Ureter (tissue), 1 donor: Measurements from ENCODE around the gene EP400. TPM values are rescaled to one million over a fixed set of nuclear protein-coding genes. Genes with fewer than 3 reads are reported as not detected.
A peak's percentile ranks its signal among the peaks of the same experiment; 100 is the strongest.

Source experiments
- DNase-seq: peaks from one replicate; pipeline ENCODE4 v3.0.0-alpha.2; 2020; ENCODE audit warnings: low spot score
- total RNA-seq: library from RNA; stranded (reverse); gene quantifications from one replicate; pipeline ENCODE4 v1.2.4, GENCODE V29; 2023
- donor health status: DM: yes; HTN: yes; CAD: no.

The EP400 gene
- total RNA-seq, 1 donor from 2014 or later: 71.8 TPM

DNA sequence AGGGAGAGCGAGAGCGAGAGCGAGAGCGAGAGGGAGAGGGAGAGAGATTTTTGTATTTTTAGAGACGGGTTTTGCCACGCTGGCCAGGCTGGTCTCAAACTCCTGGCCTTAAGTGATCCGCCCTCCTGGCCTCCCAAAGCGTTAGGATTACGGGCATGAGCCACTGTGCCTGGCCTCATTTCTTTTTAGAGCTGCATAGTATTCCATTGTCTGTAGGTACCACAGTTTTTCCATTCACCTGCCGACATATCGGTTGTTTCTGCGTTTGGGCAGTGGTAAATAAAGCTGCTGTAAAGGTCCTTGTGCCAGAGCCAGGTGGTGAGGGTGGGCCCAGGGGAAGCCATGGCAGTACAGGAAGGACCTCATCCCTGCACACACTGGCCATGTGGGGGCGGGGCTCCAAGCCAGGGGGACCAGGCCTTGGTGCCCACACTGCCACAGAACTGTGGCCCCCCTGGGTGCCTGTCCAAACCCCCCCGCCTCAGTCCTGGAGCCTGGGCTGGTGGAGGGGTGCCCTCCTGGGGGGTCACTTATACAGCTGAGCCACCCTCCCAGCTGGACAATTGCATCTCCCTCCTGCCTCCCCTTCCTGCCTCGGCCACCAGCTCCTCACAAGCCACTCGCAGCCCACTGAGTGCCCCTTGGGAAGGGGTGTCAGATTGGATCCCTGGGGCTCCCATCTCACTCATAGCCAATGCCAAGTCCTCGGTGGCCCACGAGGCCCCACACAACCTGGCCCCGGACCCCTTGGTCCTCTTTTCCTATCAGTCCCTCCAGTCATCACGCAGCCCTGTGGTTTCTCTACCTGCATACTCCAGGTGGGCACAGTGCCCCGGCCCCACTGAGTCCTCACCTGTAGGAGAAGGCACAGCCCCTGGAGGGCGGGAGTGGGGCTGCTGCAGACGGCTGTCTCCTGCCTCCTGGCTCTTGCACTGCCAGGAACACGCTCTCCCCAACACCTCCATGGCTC is 22.3 kb upstream of the EP400 start:
- no peak for DNase-seq

DNA sequence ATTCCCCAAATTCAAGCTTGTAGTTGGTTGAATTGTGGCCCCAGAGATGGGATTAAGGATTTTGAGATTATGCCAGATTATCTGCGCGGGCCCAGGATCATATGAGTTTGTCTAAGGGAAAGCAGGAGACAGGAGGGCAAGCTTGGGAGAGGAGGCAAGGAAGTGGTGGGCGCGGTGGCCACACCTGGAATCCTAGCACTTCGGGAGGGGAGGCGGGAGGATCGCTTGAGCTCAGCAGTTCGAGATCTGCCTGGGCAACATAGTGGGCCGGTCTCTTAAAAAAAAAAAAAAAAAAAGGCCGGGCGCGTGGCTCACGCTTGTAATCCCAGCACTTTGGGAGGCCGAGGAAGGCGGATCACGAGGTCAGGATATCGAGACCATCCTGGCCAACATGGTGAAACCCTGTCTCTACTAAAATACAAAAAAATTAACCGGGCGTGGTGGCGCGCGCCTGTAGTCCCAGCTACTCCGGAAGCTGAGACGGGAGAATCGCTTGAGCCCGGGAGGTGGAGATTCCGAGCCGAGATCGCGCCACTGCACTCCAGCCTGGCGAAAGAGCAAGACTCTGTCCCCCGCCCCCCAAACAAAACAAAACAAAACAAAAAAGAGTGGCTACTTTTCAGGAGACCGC is 21.5 kb upstream of the EP400 start:
- no peak for DNase-seq

DNA sequence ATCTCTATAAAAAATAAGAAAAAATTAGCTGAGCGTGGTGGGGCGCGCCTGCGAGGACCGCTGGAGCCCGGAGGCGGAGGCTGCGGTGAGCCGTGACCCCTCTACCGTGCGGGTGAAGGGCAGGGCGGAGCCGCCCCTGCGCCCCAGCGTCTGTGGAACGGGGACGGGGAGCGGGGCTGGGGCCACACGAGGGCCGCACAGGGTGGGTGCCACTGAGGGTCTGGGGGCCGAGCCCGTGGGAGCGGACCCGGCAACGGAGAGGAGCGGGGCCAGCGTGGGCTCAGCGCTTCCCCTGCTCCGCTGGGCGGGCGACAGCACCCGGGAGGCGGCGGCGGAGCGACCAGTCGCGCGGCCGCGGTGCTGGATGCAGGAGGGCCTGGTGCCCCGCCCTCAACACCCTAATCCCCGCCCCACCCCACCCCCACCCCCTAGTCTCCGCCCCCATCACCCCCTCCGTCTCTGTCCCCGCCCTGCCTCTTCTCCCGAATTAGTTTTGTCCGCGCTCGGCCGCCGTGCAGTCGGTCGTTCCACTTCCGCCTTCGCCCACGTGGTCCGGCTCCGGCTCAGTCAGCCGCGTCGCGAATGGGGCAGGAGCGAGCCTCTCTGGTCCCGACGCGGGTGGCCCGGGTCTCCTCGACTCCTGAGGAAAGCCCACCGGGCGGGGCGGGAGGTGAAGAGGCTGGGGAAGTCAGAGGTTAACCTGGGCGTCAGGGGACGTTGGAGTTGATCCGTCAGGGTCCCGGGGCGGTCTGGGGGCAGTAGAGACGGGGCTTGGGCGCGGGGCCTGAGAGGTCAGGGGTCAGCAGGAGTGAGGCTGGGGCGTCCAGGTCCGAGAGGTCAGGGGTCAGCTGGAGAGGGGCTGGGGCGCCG is 20.8 kb upstream of the EP400 start, which contains the start of gene PUS1:
TSS of gene PUS1 (plus strand) at position 566 of the 870 bp plus-strand sequence. CDS start 447 bp downstream, outside the sequence.
- peak; percentile 95 for DNase-seq

DNA sequence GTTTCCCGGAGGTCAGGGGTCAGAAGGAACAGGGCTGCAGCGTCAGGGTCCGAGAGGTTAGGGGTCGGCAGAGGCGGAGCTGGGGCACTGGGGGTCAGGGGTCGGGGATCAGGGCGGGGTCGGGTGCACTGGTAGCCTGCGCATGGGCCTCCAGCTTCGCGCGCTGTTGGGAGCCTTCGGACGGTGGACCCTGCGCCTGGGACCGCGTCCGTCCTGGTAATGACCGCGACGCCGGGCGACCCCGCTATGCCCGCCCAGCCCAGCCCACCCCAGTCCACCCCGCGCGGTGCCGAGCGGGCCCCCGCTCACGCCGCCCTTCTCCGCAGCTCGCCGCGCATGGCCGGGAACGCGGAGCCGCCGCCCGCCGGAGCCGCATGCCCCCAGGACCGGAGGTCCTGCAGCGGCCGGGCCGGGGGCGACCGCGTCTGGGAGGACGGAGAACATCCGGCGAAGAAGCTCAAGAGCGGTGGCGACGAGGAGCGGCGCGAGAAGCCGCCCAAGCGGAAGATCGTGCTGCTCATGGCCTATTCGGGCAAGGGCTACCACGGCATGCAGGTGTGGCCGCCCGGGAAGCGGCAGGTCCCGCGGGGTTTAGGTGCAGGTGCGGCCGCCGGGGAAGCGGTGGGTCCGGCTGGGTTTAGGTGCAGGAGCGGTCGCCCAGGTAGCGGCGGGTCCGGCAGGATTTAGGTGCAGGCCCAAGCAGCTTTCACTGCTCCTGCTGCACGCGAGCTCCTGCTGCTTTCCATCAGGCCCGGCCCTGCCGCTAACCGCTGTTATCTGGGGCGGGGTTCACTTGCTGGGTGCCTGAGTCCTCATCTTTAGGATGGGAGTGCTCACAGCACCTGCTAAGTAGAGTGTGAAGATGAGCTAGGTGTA is 19.9 kb upstream of the EP400 start:
- DNase-seq: no peak

DNA sequence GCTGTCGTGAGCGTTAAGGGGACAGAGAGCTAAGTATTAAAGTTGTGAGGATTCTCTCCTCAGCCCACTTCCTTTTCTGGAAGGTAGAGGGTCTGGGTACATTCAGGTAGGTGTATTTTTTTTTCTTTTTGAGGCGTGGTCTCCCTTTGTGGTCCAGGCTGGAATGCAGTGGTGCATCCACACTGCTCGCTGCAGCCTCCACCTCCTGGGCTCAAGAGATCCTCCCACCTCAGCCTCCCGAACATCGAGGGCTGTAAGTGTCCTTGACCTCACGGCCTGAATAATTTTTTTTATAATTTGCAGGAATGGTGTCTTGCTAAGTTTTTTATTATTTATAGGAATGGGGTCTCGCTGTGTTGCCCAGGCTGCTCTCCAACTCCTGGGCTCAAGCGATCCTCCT is 19.2 kb upstream of the EP400 start:
- no peak for DNase-seq

GRCh38 chr12:131933387-131933786 is 16.4 kb upstream of the EP400 start:
- no peak for DNase-seq

DNA sequence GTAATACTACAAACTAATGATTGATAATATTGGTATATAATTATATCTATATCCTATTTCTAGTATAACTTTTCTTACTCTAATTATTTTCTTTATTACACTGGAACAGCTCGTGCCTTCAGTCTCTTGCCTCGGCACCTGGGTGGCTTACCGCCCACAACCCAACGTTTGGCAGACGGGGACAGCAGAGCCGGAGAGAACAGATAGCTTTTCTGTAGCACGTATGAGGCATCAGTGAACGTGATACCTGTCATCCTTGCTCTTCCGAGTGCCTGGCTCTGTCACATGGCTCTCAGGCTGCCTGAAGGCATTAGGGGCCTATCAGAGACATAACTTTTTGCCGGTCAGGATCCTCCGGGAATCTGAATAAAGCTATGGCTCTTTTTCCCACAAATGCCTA is 15.2 kb upstream of the EP400 start:
- no peak for DNase-seq

- DNase-seq: no peak
Measured at GRCh38 chr12:131938082-131938481, 11.7 kb upstream of the EP400 start.

GRCh38 chr12:131939007-131939406 is 10.7 kb upstream of the EP400 start:
- DNase-seq: no peak

DNA sequence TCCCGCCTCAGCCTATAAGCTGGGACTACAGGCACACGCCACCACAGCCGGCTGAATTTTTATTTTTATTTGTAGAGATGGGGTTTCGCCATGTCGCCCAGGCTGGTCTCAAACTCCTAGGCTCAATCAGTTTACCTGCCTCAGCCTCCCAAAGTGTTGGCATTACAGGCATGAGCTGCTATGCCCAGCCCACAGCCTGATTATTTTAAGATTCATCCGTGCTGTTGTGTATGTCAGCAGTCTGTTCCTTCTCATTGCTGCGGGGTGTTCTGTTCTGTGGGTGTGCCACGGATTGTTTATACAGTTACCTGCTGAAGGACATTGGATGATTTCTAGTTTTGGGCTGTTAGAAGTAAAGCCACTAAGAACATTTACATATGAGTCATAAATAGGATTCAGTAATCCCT is 9.6 kb upstream of the EP400 start:
- no peak for DNase-seq

- no peak for DNase-seq
Measured at GRCh38 chr12:131941116-131941986, 8.4 kb upstream of the EP400 start.

- no peak for DNase-seq
Measured at GRCh38 chr12:131941987-131942341, 7.8 kb upstream of the EP400 start.

DNA sequence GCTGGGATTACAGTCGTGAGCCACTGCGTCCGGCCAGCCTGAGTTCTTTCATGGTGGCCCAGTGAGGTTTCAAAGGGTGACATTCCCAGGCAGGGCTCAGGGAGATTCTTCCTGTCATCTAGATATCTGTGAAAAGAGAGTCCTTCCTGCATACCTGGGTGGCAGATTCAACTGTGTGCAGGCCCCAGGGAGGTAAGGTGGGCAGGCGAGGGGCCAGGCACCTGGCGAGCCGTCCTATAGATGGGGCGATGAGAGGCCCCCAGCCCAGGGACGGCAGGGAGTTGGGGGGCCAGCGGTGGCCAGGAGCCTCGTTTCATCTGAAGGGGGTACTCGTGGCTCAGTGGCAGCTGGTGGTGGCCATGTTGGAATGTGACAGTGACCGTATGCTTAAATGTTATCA is 7.1 kb upstream of the EP400 start:
- DNase-seq: no peak

GRCh38 chr12:131943389-131943788 is 6.4 kb upstream of the EP400 start:
- no peak for DNase-seq

- no peak for DNase-seq
Measured at GRCh38 chr12:131943876-131944275, 5.9 kb upstream of the EP400 start.

- no peak for DNase-seq
Measured at GRCh38 chr12:131944601-131945251, 5.0 kb upstream of the EP400 start.

DNA sequence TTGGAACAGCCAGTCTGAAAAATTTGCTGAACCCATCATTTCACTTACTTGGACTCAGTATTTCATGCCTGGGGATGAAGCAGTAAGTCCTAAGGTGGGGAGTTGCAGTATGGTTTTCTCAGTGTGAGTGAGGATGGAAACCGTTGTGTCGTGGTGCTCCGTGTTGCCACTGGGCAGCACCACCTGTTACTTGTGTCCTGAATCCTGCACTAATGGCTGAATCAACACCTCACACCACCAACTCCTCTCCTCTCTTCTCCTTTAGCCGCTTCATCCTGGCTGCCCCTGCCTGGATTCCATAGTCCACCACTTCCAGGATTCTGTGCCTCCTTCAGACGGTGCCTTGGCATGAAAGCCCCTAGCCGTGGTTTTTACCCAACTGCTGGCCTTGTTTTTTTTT is 3.0 kb upstream of the EP400 start:
- no peak for DNase-seq

GRCh38 chr12:131947482-131948027 is 2.2 kb upstream of the EP400 start:
- DNase-seq: no peak

DNA sequence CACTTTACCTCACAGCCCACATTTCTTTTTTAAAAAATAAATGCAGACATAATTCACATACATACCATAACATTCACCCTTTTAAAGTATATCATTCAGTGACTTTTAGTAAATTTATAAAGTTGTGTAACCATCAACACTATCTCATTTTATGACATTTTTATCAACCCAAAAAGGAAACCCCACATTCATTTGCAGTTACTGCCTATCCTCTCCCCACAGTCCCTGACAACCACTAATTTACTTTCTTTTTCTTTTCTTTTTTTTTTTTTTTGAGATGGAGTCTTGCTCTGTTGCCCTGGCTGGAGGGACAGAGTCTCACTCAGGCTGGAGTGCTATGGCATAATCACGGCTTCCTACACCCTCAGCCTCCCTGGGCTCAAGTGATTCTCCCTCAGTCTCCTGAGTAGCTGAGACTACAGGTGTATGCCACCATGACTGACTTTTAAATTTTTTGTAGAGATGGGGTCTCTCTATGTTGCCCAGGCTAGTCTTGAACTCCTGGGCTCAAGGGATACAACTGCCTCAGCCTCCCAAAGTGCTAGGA is 1.5 kb upstream of the EP400 start:
- peak; percentile 9 for DNase-seq
